ENCODE results near the gene RHD.
"Not testable (repeated sequence)": the region's sequence is repeated elsewhere in the genome, so short reads cannot be mapped to it uniquely, and the experiment has no call there.

The RHD gene

GRCh38 chr1:25360596-25361581 is 88.6 kb downstream of the RHD start:
- no peak for DNase-seq

DNA sequence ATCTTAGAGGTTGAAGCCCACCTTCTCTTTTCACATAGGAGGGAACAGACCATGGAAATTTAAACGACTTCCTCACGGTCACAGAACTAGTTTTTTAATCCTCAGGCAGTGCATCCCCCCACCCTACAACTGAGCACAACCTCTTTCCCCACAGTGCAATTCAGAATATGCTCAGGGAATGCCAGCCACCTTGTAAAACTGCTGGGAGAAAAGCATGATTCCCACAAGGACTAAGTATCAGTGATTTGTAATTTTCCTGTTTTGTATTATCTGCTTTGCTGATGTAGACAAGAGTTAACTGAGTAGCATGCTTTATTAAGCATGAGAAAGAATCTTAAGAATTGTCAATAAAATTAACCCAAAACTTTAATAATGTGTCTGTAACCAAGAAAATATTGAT is 89.6 kb downstream of the RHD start:
- DNase-seq: no peak

DNA sequence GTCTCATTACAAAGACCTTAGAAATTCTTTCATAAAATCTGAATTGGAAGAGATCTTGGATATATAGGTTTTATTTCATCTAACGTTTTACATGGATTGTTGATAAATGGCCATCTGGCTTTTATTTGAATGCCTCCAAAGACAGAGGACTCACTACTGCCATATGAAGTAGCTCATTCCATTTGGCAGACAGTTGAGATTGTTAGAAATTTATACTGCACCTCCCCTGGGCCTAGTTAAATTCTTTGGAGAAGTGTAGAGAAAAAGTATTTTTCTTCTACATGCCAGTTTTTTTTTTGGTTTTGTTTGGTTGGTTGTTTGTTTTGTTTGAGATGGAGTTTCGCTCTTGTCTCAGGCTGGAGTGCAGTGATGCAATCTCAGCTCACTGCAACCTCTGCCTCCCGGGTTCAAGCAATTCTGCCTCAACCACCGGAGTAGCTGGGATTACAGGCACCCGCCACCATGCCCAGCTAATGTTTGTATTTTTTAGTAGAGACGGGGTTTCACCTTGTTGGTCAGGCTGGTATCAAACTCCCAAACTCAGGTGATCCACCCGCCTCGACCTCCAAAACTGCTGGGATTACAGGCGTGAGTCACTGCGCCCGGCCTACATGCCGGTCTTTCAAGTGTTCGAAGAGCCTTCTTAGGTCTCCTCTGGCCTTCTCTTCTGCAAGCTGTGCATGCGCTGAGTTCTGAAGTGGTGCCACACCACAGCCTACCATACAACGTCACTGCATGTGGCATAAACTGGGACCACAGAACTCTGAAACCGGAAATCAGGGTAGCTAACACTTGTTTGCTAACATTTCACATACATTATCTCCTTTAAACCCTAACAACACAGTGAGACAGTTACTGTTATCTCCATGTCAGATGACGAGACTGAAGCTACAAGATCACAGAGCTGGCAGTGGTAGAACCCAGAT is 90.6 kb downstream of the RHD start:
- not testable (repeated sequence) for DNase-seq

GRCh38 chr1:25369241-25369640 is 96.9 kb downstream of the RHD start:
- no peak for DNase-seq

DNA sequence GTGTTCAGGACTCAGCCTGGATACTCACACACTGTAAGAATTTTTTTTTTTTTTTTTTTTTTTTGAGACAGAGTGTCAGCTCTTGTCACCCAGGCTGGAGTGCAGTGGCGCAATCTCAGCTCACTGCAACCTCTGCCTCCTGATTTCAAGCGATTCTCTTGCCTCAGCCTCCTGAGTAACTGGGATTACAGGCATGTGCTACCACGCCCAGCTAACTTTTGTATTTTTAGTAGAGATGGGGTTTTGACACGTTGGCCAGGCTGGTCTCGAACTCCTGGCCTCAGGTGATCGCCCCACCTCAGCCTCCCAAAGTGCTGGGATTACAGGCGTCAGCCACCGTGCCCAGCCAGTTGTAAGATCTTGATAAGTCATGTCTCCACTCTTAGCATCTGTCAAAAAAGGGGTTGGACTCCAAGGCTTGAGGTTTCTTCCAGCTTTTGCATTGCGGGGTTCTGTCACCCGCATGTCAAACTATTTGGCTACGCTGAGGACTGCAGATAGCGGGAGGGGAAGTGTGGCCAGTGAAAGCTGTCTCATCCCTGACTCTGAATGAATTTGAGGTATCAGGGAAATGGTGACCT is 97.5 kb downstream of the RHD start:
- DNase-seq: not testable (repeated sequence)

DNA sequence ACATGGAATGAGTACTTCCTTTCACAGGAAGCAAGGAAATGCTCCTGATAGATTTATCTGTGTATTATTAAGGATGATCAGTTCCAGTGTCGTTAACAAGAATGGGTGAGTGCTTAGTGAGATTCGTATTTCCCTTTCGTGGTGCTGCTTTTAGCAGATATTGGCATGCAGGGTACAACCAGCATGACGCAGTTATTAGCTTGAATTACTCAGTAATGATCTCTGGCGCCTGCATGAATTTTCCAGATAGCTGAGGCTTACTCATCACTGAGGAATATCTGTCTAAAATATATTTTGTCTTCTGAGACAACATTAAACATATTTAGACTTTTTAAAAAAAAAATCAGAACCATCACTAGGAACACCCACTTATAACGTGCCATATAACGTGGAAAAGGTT is 99.4 kb downstream of the RHD start:
- DNase-seq: not testable (repeated sequence)

GRCh38 chr1:25378367-25378766 is 106.1 kb downstream of the RHD start:
- DNase-seq: not testable (repeated sequence)
